AG09309 (cell line): ENCODE measurements around the gene ADGRV1.

ENCODE experiments used
- DNase-seq: peaks from one replicate; pipeline ENCODE4 v3.0.0-alpha.2; 2010; ENCODE audit warnings: low read depth
- H3K4me3 ChIP-seq: 2 replicates; pipeline ENCODE4 v1.5.1; 2011; ENCODE audit warnings: mild to moderate bottlenecking, low read depth, low read length, moderate library complexity; ENCODE audit not compliant: control insufficient read depth
- TF ChIP-seq, protein P1 (sequence below): IDR thresholded peaks from 2 replicates; pipeline ENCODE4 v1.5.1; 2011; ENCODE audit warnings: mild to moderate bottlenecking, low read depth, low read length, inconsistent platforms; ENCODE audit not compliant: insufficient read depth, control insufficient read depth; ENCODE audit errors: missing control alignments

ADGRV1 gene

DNA sequence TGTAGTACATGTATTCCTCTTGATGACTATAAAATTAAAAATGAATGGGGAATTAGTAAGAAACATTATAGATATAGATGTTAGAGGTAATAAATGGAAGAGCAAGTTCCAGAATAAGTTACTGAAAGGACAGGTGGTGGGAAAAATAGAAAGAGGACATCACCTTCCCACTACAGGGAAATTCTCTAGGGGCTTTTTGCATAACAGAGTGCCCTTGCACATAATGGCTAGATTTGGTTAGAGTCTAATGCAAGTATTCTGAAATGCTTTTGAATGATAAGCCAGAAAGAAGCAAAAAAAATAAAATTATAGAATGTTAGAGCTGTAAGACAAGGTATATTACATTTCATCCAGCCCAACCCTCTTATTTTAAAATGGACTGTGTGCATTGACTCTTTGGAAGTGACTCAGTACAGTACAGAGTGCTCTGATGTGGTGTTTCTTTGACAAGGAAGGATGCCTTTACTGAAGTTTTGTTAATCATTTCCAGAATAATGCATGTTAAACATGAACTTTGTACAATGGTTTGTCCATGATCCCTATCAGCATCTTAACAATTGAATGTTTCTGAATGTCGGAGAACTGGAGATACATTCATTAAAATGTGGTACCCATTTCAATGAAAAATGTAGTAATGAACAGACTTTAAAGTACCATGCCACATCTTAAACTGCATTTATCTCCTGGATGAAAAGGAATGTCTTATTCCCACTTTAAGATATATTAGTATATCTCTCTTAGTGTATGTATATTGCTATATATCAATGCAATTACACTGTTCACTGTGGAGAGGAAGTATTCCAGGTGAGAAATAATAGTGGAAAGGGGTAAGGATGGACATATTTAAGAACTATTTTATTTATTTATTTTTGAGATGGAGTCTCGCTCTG, 391.1 kb downstream of the ADGRV1 start:
- no peak overlapping the region for H3K4me3 ChIP-seq
- TF ChIP-seq, protein P1, sequence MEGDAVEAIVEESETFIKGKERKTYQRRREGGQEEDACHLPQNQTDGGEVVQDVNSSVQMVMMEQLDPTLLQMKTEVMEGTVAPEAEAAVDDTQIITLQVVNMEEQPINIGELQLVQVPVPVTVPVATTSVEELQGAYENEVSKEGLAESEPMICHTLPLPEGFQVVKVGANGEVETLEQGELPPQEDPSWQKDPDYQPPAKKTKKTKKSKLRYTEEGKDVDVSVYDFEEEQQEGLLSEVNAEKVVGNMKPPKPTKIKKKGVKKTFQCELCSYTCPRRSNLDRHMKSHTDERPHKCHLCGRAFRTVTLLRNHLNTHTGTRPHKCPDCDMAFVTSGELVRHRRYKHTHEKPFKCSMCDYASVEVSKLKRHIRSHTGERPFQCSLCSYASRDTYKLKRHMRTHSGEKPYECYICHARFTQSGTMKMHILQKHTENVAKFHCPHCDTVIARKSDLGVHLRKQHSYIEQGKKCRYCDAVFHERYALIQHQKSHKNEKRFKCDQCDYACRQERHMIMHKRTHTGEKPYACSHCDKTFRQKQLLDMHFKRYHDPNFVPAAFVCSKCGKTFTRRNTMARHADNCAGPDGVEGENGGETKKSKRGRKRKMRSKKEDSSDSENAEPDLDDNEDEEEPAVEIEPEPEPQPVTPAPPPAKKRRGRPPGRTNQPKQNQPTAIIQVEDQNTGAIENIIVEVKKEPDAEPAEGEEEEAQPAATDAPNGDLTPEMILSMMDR, result no peak

DNA sequence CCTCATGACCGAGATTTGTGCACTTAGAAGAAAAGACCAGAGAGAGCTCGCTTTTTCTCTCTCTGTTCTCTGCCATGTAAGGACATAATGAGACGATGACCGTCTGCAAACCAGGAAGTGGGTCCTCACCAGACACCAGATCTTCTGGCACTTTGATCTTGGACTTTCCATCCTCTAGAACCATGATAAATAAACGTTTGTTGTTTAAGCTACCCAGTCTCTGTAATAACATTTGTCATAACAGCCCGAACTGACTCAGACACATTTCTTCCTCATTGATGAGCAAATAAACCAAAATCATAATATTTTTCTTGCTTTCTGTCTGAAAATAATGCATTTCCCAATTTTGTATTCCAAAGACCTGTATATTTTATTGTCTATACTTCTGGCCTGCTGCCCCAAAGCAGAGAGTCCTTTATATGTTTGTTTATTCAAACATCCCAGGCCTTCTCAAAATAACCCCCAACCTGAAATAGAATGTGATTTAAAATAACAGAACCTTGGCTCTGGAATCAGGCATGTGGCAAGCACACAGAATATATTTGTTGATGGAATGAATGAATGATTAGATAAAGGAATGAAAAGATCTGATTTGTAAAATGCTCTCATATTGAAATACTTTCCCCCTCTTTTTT, 396.5 kb downstream of the ADGRV1 start:
- DNase-seq, result no peak
- no peak overlapping the region for H3K4me3 ChIP-seq
- TF ChIP-seq, protein P1, result no peak

More for the DNA sequence above, 391.1 kb downstream of the ADGRV1 start:
- no peak for DNase-seq

DNA sequence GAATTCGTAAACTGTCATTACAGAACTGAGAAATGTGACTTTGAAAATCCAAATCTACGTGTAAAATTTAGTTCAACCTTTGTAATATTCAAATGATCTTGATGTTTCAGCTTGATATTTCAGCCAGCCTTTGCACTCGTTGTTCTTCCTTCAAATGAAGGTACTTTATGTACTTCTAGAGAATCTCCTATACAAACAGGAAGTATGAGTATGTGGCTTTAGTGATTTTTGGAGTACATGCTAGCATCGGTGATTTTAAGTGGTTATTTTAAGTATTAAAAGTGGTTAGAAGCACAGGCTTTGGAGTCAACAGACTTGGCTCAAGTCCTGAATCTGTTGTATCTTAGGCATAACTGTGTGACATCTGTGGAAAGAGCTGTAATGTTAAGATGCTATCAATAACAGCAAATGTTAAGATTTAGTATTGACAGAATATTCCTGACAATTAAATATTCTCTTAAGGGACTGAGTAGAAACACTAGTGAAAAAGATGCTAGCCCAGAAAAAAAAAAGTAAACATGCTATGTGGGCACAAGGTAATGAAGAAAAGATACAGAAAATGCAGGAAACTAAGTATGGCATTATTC, 398.0 kb downstream of the ADGRV1 start:
- H3K4me3 ChIP-seq, result no peak overlapping the region
- TF ChIP-seq, protein P1, result no peak
- DNase-seq, result no peak

DNA sequence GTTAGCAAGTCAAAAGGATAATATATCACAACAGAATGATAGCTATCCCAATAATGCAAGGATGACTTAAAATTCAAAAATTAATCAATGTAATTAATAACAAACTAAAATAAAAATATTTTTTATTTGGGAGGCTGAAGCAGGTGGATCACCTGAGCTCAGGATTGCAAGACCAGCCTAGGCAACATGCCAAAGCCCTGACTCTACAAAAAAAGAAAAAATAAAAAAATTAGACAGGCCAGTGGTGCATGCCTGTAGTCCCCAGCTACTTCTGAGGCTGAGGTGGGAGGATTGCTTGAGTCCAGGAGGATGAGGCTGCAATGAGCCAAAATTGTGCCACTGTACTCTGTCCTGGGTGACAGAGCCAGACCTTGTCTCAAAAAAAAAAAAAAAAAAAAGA, 399.3 kb downstream of the ADGRV1 start:
- TF ChIP-seq, protein P1, result no peak

GRCh38 chr5:90959262-90959661, 400.7 kb downstream of the ADGRV1 start:
- TF ChIP-seq, protein P1, result no peak
- no peak for DNase-seq
- H3K4me3 ChIP-seq, result no peak overlapping the region

More for the DNA sequence above, 399.3 kb downstream of the ADGRV1 start:
- no peak overlapping the region for H3K4me3 ChIP-seq
- DNase-seq, result no peak

GRCh38 chr5:90962481-90962880, 403.9 kb downstream of the ADGRV1 start:
- no peak overlapping the region for H3K4me3 ChIP-seq
- DNase-seq, result no peak
- TF ChIP-seq, protein P1, result no peak
